ENCODE results near the gene OR5K2. TPM values are rescaled to one million over a fixed set of nuclear protein-coding genes. Genes with fewer than 3 reads are reported as not detected.

Gene OR5K2
- total RNA-seq, result not detected

DNA sequence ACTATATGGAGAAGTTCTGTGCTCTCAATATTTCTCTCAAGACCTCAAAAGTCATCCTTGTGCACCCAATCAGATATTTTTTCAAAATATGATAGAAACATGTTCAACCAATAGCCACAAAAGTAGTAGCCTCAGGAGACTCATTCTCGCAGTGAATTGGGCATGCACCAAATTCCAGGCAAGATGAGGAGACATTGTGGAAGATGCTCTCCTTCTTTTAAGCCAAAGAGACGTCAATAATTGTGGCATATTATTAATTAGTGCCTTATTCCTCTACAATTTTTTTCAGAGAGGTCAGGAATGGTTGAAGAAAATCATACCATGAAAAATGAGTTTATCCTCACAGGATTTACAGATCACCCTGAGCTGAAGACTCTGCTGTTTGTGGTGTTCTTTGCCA, at the start of gene OR5K2:
OR5K2 (plus strand) TSS at position 301 of the 400 bp plus-strand sequence; CDS start at position 301, 0 bp downstream.
- DNase-seq (ENCODE audit: low spot score in 2 of 2), result no peak
- 77 to 83% methylated on average over 2 of the region's 2 CpGs for WGBS, 2 donors
- no peak within 1 kb of the TSS for H3K4me3 ChIP-seq (ENCODE audit: low read depth, poor library complexity, severe bottlenecking)
- TF ChIP-seq, protein P1, sequence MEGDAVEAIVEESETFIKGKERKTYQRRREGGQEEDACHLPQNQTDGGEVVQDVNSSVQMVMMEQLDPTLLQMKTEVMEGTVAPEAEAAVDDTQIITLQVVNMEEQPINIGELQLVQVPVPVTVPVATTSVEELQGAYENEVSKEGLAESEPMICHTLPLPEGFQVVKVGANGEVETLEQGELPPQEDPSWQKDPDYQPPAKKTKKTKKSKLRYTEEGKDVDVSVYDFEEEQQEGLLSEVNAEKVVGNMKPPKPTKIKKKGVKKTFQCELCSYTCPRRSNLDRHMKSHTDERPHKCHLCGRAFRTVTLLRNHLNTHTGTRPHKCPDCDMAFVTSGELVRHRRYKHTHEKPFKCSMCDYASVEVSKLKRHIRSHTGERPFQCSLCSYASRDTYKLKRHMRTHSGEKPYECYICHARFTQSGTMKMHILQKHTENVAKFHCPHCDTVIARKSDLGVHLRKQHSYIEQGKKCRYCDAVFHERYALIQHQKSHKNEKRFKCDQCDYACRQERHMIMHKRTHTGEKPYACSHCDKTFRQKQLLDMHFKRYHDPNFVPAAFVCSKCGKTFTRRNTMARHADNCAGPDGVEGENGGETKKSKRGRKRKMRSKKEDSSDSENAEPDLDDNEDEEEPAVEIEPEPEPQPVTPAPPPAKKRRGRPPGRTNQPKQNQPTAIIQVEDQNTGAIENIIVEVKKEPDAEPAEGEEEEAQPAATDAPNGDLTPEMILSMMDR (IDR thresholded peaks at IDR 0.05), result no peak
- TF ChIP-seq POLR2A (IDR thresholded peaks at IDR 0.05), result no peak
- intact Hi-C loops (cut with DNase I; ENCODE audit: low total_unique reads), result no loop called here

DNA sequence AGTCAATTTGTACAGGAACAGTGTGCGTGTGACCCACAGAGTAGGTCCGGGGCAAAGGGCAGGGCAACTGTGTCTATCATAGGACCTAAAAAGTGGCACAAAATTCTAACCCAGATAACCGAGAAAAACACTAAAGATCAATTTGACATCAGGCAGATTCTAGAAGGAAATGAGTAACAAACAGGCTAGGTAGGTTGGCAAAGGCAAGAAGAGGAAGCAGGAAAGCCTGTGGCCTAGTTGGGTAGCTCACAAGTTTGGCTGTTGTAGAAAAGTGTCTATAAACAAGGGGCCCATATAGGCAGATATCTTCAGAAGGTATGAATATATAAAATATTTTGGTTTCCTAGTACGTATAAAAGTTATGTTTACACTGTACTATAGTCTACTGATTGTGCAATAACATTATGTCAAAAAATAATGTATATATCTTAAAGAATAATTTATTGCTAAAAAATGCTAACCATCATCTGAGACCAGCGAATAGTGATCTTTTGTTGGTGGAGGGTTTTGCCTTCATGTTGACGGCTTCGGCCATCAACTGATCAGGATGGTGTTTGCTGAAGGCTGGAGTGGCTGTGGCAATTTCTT, 47.8 kb upstream of the OR5K2 start:
- 85 to 92% methylated on average over 7 of the region's 7 CpGs for WGBS, 2 donors
- intact Hi-C loops (cut with DNase I; ENCODE audit: low total_unique reads), result no loop called here
- no peak overlapping the region for H3K4me3 ChIP-seq (ENCODE audit: low read depth, poor library complexity, severe bottlenecking)
- no peak for DNase-seq (ENCODE audit: low spot score in 2 of 2)
- TF ChIP-seq POLR2A (IDR thresholded peaks at IDR 0.05), result no peak
- TF ChIP-seq, protein P1 (IDR thresholded peaks at IDR 0.05), result no peak

DNA sequence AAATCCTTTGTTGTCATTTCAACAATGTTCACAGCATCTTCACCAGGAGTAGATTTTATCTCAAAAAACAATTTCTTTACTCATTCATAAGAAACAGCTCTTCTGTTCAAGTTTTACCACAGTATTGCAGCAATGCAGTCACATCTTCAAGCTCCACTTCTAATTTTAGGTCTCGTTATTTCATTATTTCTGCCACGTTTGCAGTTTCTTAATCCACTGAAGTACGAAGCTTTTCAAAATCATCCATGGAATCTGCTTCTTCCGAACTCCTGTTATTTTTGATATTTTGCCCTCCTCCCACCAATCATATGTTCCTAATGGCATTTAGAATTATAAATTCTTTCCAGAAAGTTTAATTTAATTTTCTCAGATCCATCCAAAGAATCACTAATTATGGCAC, 47.1 kb upstream of the OR5K2 start:
- intact Hi-C loops (cut with DNase I; ENCODE audit: low total_unique reads), result no loop called here
- TF ChIP-seq, protein P1 (IDR thresholded peaks at IDR 0.05), result no peak
- TF ChIP-seq POLR2A (IDR thresholded peaks at IDR 0.05), result no peak
- no peak overlapping the region for H3K4me3 ChIP-seq (ENCODE audit: low read depth, poor library complexity, severe bottlenecking)
- no peak for DNase-seq (ENCODE audit: low spot score in 2 of 2)
- 84 to 86% methylated on average over 4 of the region's 4 CpGs for WGBS, 2 donors

DNA sequence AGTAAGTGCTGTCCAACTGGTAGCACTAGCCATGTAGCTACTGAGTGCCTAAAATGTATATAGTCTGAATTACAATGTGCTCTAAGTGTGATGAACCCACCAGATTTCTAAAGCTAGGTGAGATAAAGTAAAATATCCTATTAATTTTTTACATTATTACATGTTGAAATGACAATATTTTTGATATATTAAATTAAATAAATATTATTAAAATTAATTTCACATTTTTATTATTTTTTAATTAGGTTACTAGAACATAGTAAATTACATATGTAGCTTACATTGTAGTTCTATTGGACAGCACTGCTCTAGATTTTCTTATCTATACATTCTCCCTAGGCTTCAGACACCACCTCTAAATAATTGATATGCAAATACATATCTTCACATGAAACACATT, 43.7 kb upstream of the OR5K2 start:
- no peak overlapping the region for H3K4me3 ChIP-seq (ENCODE audit: low read depth, poor library complexity, severe bottlenecking)
- intact Hi-C loops (cut with DNase I; ENCODE audit: low total_unique reads), result no loop called here
- no peak for DNase-seq (ENCODE audit: low spot score in 2 of 2)
- no peak for TF ChIP-seq POLR2A (IDR thresholded peaks at IDR 0.05)
- TF ChIP-seq, protein P1 (IDR thresholded peaks at IDR 0.05), result no peak

DNA sequence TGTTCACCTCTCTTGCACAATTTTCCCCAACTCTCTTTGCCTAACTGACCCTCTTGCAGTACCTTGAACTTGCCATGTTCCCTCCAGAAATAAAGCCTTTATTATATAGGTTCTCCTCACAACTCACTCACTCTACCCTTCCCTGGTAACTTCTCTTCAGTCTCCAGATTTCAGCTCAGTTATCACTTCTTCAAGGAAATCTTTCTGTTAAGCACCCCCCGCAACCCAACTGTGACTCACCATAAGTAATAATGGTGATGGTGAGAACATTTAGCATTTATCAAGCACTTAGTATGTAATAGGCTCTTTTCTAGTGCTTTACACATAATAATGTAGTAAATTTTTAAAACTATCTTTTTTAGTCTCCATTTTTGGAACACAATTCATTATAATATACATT, 42.6 kb upstream of the OR5K2 start:
- H3K4me3 ChIP-seq (ENCODE audit: low read depth, poor library complexity, severe bottlenecking), result no peak overlapping the region
- intact Hi-C loops (cut with DNase I; ENCODE audit: low total_unique reads), result no loop called here
- DNase-seq (ENCODE audit: low spot score in 2 of 2), result no peak
- TF ChIP-seq, protein P1 (IDR thresholded peaks at IDR 0.05), result no peak
- no peak for TF ChIP-seq POLR2A (IDR thresholded peaks at IDR 0.05)
- whole genome bisulfite sequencing, 2 donors, result 92 to 94% methylated on average over 1 of the region's 1 CpG

DNA sequence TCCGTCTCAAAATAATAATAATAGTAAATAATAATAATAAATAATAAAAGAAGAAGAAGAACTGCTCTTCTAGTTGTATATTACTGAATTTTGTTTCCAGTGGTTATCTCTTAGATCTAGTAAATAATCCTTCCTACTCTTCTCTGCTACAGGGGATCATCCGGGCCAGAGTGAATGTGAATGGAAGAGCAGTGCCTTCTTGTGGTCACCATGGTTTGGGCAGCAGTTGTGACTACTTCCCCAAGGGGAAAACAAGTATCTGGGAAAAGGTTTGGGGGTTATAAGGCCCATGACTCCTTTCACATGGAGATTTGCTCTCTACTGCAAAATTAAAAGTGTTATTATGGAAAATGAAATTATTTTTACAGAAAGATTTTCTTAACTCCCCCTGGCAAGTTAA, 39.9 kb upstream of the OR5K2 start:
- no peak overlapping the region for H3K4me3 ChIP-seq (ENCODE audit: low read depth, poor library complexity, severe bottlenecking)
- intact Hi-C loops (cut with DNase I; ENCODE audit: low total_unique reads), result no loop called here
- no peak for TF ChIP-seq POLR2A (IDR thresholded peaks at IDR 0.05)
- TF ChIP-seq, protein P1 (IDR thresholded peaks at IDR 0.05), result no peak
- 85 to 89% methylated on average over 2 of the region's 2 CpGs for WGBS, 2 donors
- no peak for DNase-seq (ENCODE audit: low spot score in 2 of 2)

Measured in lower leg skin (tissue), 4 donors.